Esophagus muscularis mucosa (tissue), 3 donors: ENCODE results near the gene HIGD1A.

Experiments used
- CTCF ChIP-seq, 3 experiments: fragments of 200-600 bp in 2 of 3; fragments of 450-650 bp in 1 of 3; sonication (generic) in 2 of 3; IDR thresholded peaks; one replicate each; pipeline ENCODE4 v1.5.1; 2017 to 2019; ENCODE audit warnings: antibody characterized with exemption in 3 of 3, mild to moderate bottlenecking in 2 of 3, moderate library complexity in 1 of 3
- POLR2A ChIP-seq: fragments of 450-650 bp; IDR thresholded peaks from one replicate; pipeline ENCODE4 v1.6.1; 2017; ENCODE audit warnings: antibody characterized with exemption, moderate library complexity, mild to moderate bottlenecking, low read depth

DNA sequence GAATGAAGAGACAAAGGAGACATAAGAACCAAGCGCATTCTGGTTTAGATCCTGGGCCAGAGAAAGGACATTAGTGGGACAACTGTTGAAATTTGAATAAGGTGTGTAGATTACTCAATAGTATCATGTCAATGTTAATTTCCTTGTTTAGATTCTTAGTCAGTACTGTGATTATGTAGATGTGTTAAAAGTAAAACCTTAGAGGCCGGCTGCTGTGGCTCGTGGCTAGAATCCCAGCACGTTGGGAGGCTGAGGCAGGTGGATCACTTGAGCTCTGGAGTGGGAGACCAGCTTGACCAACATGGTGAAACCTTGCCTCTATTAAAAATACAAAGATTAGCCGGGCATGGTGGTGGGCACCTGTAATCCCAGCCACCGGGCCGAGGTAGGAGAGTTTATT is 44.7 kb upstream of the HIGD1A start:
- no peak for TF ChIP-seq CTCF (IDR thresholded peaks at IDR 0.05)
- TF ChIP-seq POLR2A, result no peak
